ENCODE results near the gene ENDOV. TPM values are rescaled to one million over a fixed set of nuclear protein-coding genes. Genes with fewer than 3 reads are reported as not detected.

The ENDOV gene
- total RNA-seq, 1 donor from 2014 or later, result 25.1 TPM

GRCh38 chr17:80459234-80459633 lies 44.3 kb downstream of the ENDOV start:
- no peak for TF ChIP-seq CTCF (IDR thresholded peaks at IDR 0.05)
- H3K4me1 ChIP-seq, result peaks cover 4% of the 10 kb centered on the region
- H3K27me3 ChIP-seq, result no peaks in the 10 kb centered on the region
- DNase-seq (no peak), ATAC-seq (no peak)
- H3K36me3 ChIP-seq, result no peaks in the 10 kb centered on the region
- no peak overlapping the region for H3K27ac ChIP-seq
- no peak overlapping the region for H3K4me3 ChIP-seq
- intact Hi-C loops (cut with DNase I), result no loop called here
- no peaks in the 10 kb centered on the region for H3K9me3 ChIP-seq

GRCh38 chr17:80460429-80460834 lies 45.5 kb downstream of the ENDOV start:
- H3K27ac ChIP-seq, result no peak overlapping the region
- H3K36me3 ChIP-seq, result no peaks in the 10 kb centered on the region
- H3K4me1 ChIP-seq, result peaks cover 4% of the 10 kb centered on the region
- peaks cover 8% of the 10 kb centered on the region for H3K27me3 ChIP-seq
- intact Hi-C loops (cut with DNase I), result no loop called here
- H3K4me3 ChIP-seq, result no peak overlapping the region
- no peak for TF ChIP-seq CTCF (IDR thresholded peaks at IDR 0.05)
- no peak for ATAC-seq
- no peak for DNase-seq
- no peaks in the 10 kb centered on the region for H3K9me3 ChIP-seq

GRCh38 chr17:80461528-80462160 lies 46.7 kb downstream of the ENDOV start:
- no peak for DNase-seq
- Histone ChIP-seq H3K27ac (no peak overlapping the region), H3K9me3 (no peaks in the 10 kb centered on the region), H3K4me1 (peaks cover 1% of the 10 kb centered on the region), H3K27me3 (peaks cover 20% of the 10 kb centered on the region), H3K36me3 (no peaks in the 10 kb centered on the region), H3K4me3 (no peak overlapping the region)
- no peak for TF ChIP-seq CTCF (IDR thresholded peaks at IDR 0.05)
- no peak for ATAC-seq
- intact Hi-C loops (cut with DNase I), result no loop called here

GRCh38 chr17:80463784-80464400 lies 48.9 kb downstream of the ENDOV start:
- Histone ChIP-seq H3K36me3 (no peaks in the 10 kb centered on the region), H3K4me1 (no peaks in the 10 kb centered on the region), H3K9me3 (no peaks in the 10 kb centered on the region), H3K27ac (no peak overlapping the region), H3K4me3 (no peak overlapping the region), H3K27me3 (peaks cover 40% of the 10 kb centered on the region)
- TF ChIP-seq CTCF (IDR thresholded peaks at IDR 0.05), result no peak
- intact Hi-C loops (cut with DNase I), result no loop called here
- DNase-seq (no peak), ATAC-seq (no peak)

- intact Hi-C loops (cut with DNase I), result no loop called here
- DNase-seq, result no peak
- Histone ChIP-seq H3K27me3 (peaks cover 46% of the 10 kb centered on the region), H3K4me3 (no peak overlapping the region), H3K9me3 (no peaks in the 10 kb centered on the region), H3K4me1 (no peaks in the 10 kb centered on the region), H3K36me3 (no peaks in the 10 kb centered on the region), H3K27ac (no peak overlapping the region)
- TF ChIP-seq CTCF (IDR thresholded peaks at IDR 0.05), result no peak
- no peak for ATAC-seq
Observed at GRCh38 chr17:80464486-80464885, 49.5 kb downstream of the ENDOV start.
